AG08396 (cell line): Measurements from ENCODE around the gene ADAMTS2.
"Not testable (repeated sequence)": the region's sequence is repeated elsewhere in the genome, so short reads cannot be mapped to it uniquely, and the experiment has no call there.

Experiments used
- DNase-seq: peaks from one replicate; pipeline ENCODE4 v3.0.0; 2012; ENCODE audit warnings: low spot score, mixed read lengths

The ADAMTS2 gene

GRCh38 chr5:179296150-179296821, 49.0 kb downstream of the ADAMTS2 start:
- no peak for DNase-seq

- DNase-seq = no peak
Observed at GRCh38 chr5:179295778-179296149, 49.5 kb downstream of the ADAMTS2 start.

- DNase-seq = peak; percentile 64
Observed at GRCh38 chr5:179294891-179295777, 50.1 kb downstream of the ADAMTS2 start.

- DNase-seq = no peak
Observed at GRCh38 chr5:179294131-179294780, 51.0 kb downstream of the ADAMTS2 start.

- DNase-seq = peak; percentile 50
Observed at GRCh38 chr5:179292681-179293635, 52.3 kb downstream of the ADAMTS2 start.

- no peak for DNase-seq
Observed at GRCh38 chr5:179292202-179292601, 53.1 kb downstream of the ADAMTS2 start.

GRCh38 chr5:179290681-179291540, 54.4 kb downstream of the ADAMTS2 start:
- no peak for DNase-seq

- DNase-seq = no peak
Observed at GRCh38 chr5:179289756-179290385, 55.4 kb downstream of the ADAMTS2 start.

GRCh38 chr5:179288809-179289185, 56.5 kb downstream of the ADAMTS2 start:
- DNase-seq = no peak

GRCh38 chr5:179288101-179288808, 57.0 kb downstream of the ADAMTS2 start:
- no peak for DNase-seq

GRCh38 chr5:179287631-179288030, 57.6 kb downstream of the ADAMTS2 start:
- no peak for DNase-seq

- no peak for DNase-seq
Observed at GRCh38 chr5:179287071-179287470, 58.2 kb downstream of the ADAMTS2 start.

- not testable (repeated sequence) for DNase-seq
Observed at GRCh38 chr5:179285776-179286162, 59.5 kb downstream of the ADAMTS2 start.

- DNase-seq = peak; percentile 58
Observed at GRCh38 chr5:179284751-179285631, 60.3 kb downstream of the ADAMTS2 start.

GRCh38 chr5:179283908-179284307, 61.4 kb downstream of the ADAMTS2 start:
- DNase-seq = not testable (repeated sequence)

- no peak for DNase-seq
Observed at GRCh38 chr5:179281694-179282093, 63.6 kb downstream of the ADAMTS2 start.

GRCh38 chr5:179280095-179280490, 65.2 kb downstream of the ADAMTS2 start:
- DNase-seq = no peak

GRCh38 chr5:179279347-179280094, 65.7 kb downstream of the ADAMTS2 start:
- no peak for DNase-seq
